Stimulated activated naive CD4-positive, alpha-beta T cell (primary cell): ENCODE data around the gene MATN1.

ENCODE experiments used
- DNase-seq, 6 experiments: peaks; one replicate each; lab custom pipeline; 2025; lab: John Stamatoyannopoulos, UW

Gene MATN1

DNA sequence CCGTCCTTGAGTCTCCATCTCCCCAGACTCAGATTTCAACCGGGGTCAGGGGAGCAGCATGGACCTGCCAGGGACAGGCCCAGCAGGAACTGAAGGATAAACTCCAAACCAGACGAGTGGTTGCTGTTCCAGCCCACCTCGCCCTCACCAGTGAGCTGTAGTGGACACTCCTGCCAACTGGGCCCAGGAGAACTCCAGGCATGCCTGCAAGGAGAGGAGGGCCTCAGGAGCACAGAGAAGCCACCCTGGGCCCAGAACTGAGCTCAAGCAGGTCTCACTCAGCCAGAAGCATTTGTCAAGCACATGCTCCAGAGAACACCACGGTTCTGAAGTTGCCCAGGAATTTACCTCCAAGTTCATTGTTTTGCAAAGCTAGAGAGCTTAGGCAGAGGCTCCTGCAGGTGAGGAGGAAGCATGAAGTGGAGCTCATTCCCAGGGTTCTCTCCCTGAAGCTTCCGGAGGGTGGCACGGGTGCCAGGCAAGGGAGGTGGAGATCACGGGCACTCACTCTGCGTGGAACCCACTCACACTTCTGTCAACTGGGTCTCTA, 61.0 kb downstream of the MATN1 start:
- DNase-seq = no peak

DNA sequence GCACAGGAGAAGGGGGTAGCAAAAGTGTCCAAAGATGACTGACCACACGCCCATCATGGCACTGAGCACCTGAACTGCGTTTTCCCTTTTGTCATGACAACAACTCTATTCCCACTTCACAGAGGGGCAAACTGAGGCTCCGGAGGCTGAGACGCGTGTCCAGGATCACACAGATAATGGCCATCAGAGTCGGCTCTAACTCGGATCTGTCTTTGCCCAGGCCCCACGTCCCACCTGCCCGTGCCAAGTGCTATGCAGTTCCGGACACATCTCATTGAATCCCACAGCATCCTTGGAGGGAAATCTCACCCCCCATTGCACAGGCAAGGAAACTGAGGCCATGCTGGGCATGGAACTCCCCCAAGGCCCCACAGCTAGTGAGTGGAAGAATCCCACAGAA, 62.1 kb downstream of the MATN1 start:
- no peak for DNase-seq
